Measurements from ENCODE around the gene PTBP2.

Gene PTBP2

GRCh38 chr1:96723377-96723776 is 1.8 kb downstream of the PTBP2 start:
- no peak overlapping the region for H2AFZ ChIP-seq (ENCODE audit: low read length)
- H3K4me3 ChIP-seq (ENCODE audit: low read length, poor library complexity, severe bottlenecking) = peak overlapping the region; percentile 100

GRCh38 chr1:96723936-96724335 is 2.4 kb downstream of the PTBP2 start:
- Histone ChIP-seq H3K9ac (ENCODE audit: low read depth, low read length, poor library complexity, severe bottlenecking) (peak overlapping the region; percentile 98), H3K79me2 (ENCODE audit: insufficient read depth, low read length) (peaks cover 73% of the 10 kb centered on the region), H4K20me1 (ENCODE audit: insufficient read depth, low read length, poor library complexity, severe bottlenecking) (peaks cover 63% of the 10 kb centered on the region), H3K4me1 (ENCODE audit: insufficient read depth, low read length, poor library complexity, severe bottlenecking) (peaks cover 36% of the 10 kb centered on the region), H3K36me3 (ENCODE audit: insufficient read depth, low read length) (0 out of 2 replicates have a peak, but pooled peaks cover 3% of the 10 kb centered on the region), H3K27me3 (ENCODE audit: insufficient read depth, low read length, poor library complexity, severe bottlenecking) (peaks cover 4% of the 10 kb centered on the region), H2AFZ (ENCODE audit: low read length) (no peak overlapping the region), H3K4me2 (ENCODE audit: low read depth, low read length, poor library complexity, severe bottlenecking) (peak overlapping the region; percentile 97), H3K4me3 (ENCODE audit: low read length, poor library complexity, severe bottlenecking) (peak overlapping the region; percentile 100), H3K9me3 (ENCODE audit: insufficient read depth, low read depth, low read length) (no peaks in the 10 kb centered on the region), H3K9me2 (replicated peaks; ENCODE audit: low read depth, low read length) (no peaks in the 10 kb centered on the region), H3F3A (ENCODE audit: low read depth) (no peaks in the 10 kb centered on the region)
- no peak for TF ChIP-seq EZH2phosphoT487 (IDR thresholded peaks at IDR 0.05; ENCODE audit: borderline replicate concordance)
- TF ChIP-seq, protein P1, sequence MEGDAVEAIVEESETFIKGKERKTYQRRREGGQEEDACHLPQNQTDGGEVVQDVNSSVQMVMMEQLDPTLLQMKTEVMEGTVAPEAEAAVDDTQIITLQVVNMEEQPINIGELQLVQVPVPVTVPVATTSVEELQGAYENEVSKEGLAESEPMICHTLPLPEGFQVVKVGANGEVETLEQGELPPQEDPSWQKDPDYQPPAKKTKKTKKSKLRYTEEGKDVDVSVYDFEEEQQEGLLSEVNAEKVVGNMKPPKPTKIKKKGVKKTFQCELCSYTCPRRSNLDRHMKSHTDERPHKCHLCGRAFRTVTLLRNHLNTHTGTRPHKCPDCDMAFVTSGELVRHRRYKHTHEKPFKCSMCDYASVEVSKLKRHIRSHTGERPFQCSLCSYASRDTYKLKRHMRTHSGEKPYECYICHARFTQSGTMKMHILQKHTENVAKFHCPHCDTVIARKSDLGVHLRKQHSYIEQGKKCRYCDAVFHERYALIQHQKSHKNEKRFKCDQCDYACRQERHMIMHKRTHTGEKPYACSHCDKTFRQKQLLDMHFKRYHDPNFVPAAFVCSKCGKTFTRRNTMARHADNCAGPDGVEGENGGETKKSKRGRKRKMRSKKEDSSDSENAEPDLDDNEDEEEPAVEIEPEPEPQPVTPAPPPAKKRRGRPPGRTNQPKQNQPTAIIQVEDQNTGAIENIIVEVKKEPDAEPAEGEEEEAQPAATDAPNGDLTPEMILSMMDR (conservative IDR thresholded peaks at IDR 0.05; ENCODE audit: low read length) = no peak

More at GRCh38 chr1:96723377-96723776, 1.8 kb downstream of the PTBP2 start:
- Histone ChIP-seq H4K20me1 (ENCODE audit: insufficient read depth, low read length, poor library complexity, severe bottlenecking) (peaks cover 58% of the 10 kb centered on the region), H3K79me2 (ENCODE audit: insufficient read depth, low read length) (peaks cover 68% of the 10 kb centered on the region), H3K4me1 (ENCODE audit: insufficient read depth, low read length, poor library complexity, severe bottlenecking) (peaks cover 32% of the 10 kb centered on the region), H3K9me3 (ENCODE audit: insufficient read depth, low read depth, low read length) (no peaks in the 10 kb centered on the region), H3K9ac (ENCODE audit: low read depth, low read length, poor library complexity, severe bottlenecking) (peak overlapping the region; percentile 98), H3K27me3 (ENCODE audit: insufficient read depth, low read length, poor library complexity, severe bottlenecking) (peaks cover 4% of the 10 kb centered on the region), H3K36me3 (ENCODE audit: insufficient read depth, low read length) (0 out of 2 replicates have a peak, but pooled peaks cover 3% of the 10 kb centered on the region), H3K9me2 (replicated peaks; ENCODE audit: low read depth, low read length) (no peaks in the 10 kb centered on the region), H3F3A (ENCODE audit: low read depth) (no peaks in the 10 kb centered on the region), H3K4me2 (ENCODE audit: low read depth, low read length, poor library complexity, severe bottlenecking) (peak overlapping the region; percentile 97)
- TF ChIP-seq, protein P1 (conservative IDR thresholded peaks at IDR 0.05; ENCODE audit: low read length) = no peak
- no peak for TF ChIP-seq EZH2phosphoT487 (IDR thresholded peaks at IDR 0.05; ENCODE audit: borderline replicate concordance)

GRCh38 chr1:96727860-96728259 is 6.3 kb downstream of the PTBP2 start:
- peaks cover 96% of the 10 kb centered on the region for H4K20me1 ChIP-seq (ENCODE audit: insufficient read depth, low read length, poor library complexity, severe bottlenecking)

More at GRCh38 chr1:96727860-96728259, 6.3 kb downstream of the PTBP2 start:
- Histone ChIP-seq H3K9me3 (ENCODE audit: insufficient read depth, low read depth, low read length) (no peaks in the 10 kb centered on the region), H3K36me3 (ENCODE audit: insufficient read depth, low read length) (0 out of 2 replicates have a peak, but pooled peaks cover 3% of the 10 kb centered on the region), H3K4me1 (ENCODE audit: insufficient read depth, low read length, poor library complexity, severe bottlenecking) (peaks cover 62% of the 10 kb centered on the region), H2AFZ (ENCODE audit: low read length) (no peak overlapping the region), H3K79me2 (ENCODE audit: insufficient read depth, low read length) (peaks cover 100% of the 10 kb centered on the region), H3F3A (ENCODE audit: low read depth) (no peaks in the 10 kb centered on the region), H3K9ac (ENCODE audit: low read depth, low read length, poor library complexity, severe bottlenecking) (no peak overlapping the region), H3K4me3 (ENCODE audit: low read length, poor library complexity, severe bottlenecking) (peak overlapping the region; percentile 65), H3K27me3 (ENCODE audit: insufficient read depth, low read length, poor library complexity, severe bottlenecking) (no peaks in the 10 kb centered on the region), H3K4me2 (ENCODE audit: low read depth, low read length, poor library complexity, severe bottlenecking) (peak overlapping the region; percentile 80), H3K9me2 (replicated peaks; ENCODE audit: low read depth, low read length) (no peaks in the 10 kb centered on the region)
- TF ChIP-seq EZH2phosphoT487 (IDR thresholded peaks at IDR 0.05; ENCODE audit: borderline replicate concordance) = no peak
- TF ChIP-seq, protein P1 (conservative IDR thresholded peaks at IDR 0.05; ENCODE audit: low read length) = no peak

All from Loucy (cell line).